ENCODE measurements around the gene F11.
"Not testable (repeated sequence)": the region's sequence is repeated elsewhere in the genome, so short reads cannot be mapped to it uniquely, and the experiment has no call there.

F11 gene

GRCh38 chr4:186249785-186250754 is 15.9 kb upstream of the F11 start:
- DNase-seq (ENCODE audit: low spot score) = no peak

- DNase-seq (ENCODE audit: low spot score) = no peak
Observed at GRCh38 chr4:186250760-186251159, 15.2 kb upstream of the F11 start.

GRCh38 chr4:186255122-186255521 is 10.9 kb upstream of the F11 start:
- DNase-seq (ENCODE audit: low spot score) = no peak

GRCh38 chr4:186258216-186258811 is 7.7 kb upstream of the F11 start:
- DNase-seq (ENCODE audit: low spot score) = no peak

GRCh38 chr4:186260117-186260503 is 5.9 kb upstream of the F11 start:
- DNase-seq (ENCODE audit: low spot score) = no peak

- DNase-seq (ENCODE audit: low spot score) = no peak
Observed at GRCh38 chr4:186260504-186261448, 5.2 kb upstream of the F11 start.

GRCh38 chr4:186264660-186265059 is 1.3 kb upstream of the F11 start:
- DNase-seq (ENCODE audit: low spot score) = no peak

GRCh38 chr4:186265250-186265649 is 739 bp upstream of the F11 start:
- DNase-seq (ENCODE audit: low spot score) = not testable (repeated sequence)

GRCh38 chr4:186266729-186267456 is 904 bp downstream of the F11 start:
- no peak for DNase-seq (ENCODE audit: low spot score)

- DNase-seq (ENCODE audit: low spot score) = no peak
Observed at GRCh38 chr4:186271081-186271678, 5.2 kb downstream of the F11 start.

- DNase-seq (ENCODE audit: low spot score) = no peak
Observed at GRCh38 chr4:186272699-186273391, 6.9 kb downstream of the F11 start.

- not testable (repeated sequence) for DNase-seq (ENCODE audit: low spot score)
Observed at GRCh38 chr4:186273392-186273789, 7.4 kb downstream of the F11 start.

- DNase-seq (ENCODE audit: low spot score) = no peak
Observed at GRCh38 chr4:186283311-186283710, 17.3 kb downstream of the F11 start.

GRCh38 chr4:186285147-186285546 is 19.2 kb downstream of the F11 start:
- DNase-seq (ENCODE audit: low spot score) = no peak

GRCh38 chr4:186286581-186286980 is 20.6 kb downstream of the F11 start:
- no peak for DNase-seq (ENCODE audit: low spot score)

GRCh38 chr4:186291256-186291890 is 25.4 kb downstream of the F11 start:
- no peak for DNase-seq (ENCODE audit: low spot score)

- DNase-seq (ENCODE audit: low spot score) = no peak
Observed at GRCh38 chr4:186294160-186294559, 28.2 kb downstream of the F11 start.

- no peak for DNase-seq (ENCODE audit: low spot score)
Observed at GRCh38 chr4:186296481-186296880, 30.5 kb downstream of the F11 start.

GRCh38 chr4:186297013-186297645 is 31.1 kb downstream of the F11 start:
- peak; percentile 57 for DNase-seq (ENCODE audit: low spot score)

Data from Ammon's horn (tissue), 1 donor.